NCI-H2081 treated with DMSO at 0.1 percent for 48 hours (cell line): Measurements from ENCODE around the gene AVEN.

Experiments
- DNase-seq: peaks from one replicate; lab custom pipeline; 2025; lab: John Stamatoyannopoulos, UW

AVEN gene

GRCh38 chr15:33985751-33986150 lies 53.3 kb downstream of the AVEN start:
- DNase-seq: no peak

GRCh38 chr15:33985287-33985686 lies 53.7 kb downstream of the AVEN start:
- no peak for DNase-seq

DNA sequence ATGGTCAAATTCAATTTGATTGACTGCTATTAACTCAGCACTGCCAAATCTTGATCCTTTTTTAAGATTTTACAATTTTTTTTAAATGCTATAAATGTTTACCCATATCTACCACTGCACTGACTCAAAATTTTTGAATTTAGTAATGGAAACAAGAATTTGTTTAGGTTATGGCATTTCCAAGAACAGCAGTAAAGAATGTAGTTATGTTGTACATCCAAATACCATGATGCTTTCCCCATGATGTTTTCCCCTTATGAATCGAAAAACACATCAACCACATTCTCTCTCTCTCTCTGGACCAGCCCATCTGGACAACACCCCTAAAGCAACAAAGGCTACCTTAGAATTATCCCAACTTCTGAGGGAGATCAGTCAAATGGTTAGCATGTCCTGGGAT lies 56.5 kb downstream of the AVEN start:
- no peak for DNase-seq

- DNase-seq: no peak
Observed at GRCh38 chr15:33980159-33980558, 58.8 kb downstream of the AVEN start.

GRCh38 chr15:33975022-33975565 lies 63.9 kb downstream of the AVEN start:
- DNase-seq: no peak

DNA sequence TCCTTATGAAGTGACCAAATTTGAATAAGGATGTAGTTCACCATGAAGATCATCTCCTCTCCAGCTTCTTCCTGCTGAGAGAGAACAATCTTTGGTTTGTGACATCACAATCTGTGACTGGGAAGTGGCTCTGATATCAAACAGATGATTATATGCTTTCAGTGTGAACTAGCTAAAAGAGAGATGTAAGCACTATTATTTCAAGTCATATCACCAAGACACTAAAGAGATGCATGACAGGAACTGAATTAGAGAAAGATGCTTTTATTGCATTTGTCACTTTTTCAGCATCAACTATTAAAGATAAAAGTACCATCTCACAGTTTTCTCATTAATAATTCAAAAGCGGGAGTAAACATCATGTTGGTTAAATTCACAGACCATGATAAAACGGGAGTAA lies 67.2 kb downstream of the AVEN start:
- no peak for DNase-seq

GRCh38 chr15:33968821-33969220 lies 70.2 kb downstream of the AVEN start:
- no peak for DNase-seq

DNA sequence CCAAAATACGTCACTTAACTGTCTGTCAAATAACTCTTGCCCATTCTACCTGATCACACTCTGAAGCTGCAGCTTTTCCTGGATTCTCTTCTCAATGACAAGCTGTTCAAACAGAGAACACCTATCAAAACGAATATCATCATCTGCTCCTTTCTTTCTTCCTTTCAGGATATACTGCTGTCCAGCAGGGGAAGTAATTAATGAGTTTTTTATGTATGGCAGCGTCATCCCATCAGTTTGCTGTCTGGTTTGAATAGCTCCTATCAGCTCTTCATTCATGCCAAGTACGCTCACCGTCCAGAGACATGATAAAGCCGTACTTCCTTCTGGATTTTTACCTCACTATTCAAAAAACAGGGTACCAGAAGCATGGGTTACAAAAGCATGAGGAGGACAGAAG lies 70.8 kb downstream of the AVEN start, which contains the start of gene CHRM5:
TSS of gene CHRM5 (plus strand) at position 274 of the 400 bp plus-strand sequence. CDS start 94,221 bp downstream, outside the sequence.
- peak; percentile 20 for DNase-seq

DNA sequence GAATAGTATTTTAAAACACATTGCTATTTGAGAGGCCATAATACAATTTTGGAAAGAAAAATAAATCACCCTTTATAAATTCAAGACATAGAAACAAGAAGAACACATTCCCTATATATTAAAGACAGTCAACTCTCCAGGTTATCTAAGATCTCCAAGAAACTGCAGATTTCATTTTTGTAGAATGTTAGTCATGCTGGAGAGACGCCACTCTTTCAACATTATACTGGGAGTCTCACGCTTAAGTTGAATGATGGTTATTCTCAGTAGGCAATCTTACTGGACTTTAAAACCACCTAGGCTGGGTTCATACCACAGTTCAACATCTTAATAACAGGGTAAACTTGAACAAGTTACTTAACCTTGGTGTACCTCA lies 74.4 kb downstream of the AVEN start:
- no peak for DNase-seq

DNA sequence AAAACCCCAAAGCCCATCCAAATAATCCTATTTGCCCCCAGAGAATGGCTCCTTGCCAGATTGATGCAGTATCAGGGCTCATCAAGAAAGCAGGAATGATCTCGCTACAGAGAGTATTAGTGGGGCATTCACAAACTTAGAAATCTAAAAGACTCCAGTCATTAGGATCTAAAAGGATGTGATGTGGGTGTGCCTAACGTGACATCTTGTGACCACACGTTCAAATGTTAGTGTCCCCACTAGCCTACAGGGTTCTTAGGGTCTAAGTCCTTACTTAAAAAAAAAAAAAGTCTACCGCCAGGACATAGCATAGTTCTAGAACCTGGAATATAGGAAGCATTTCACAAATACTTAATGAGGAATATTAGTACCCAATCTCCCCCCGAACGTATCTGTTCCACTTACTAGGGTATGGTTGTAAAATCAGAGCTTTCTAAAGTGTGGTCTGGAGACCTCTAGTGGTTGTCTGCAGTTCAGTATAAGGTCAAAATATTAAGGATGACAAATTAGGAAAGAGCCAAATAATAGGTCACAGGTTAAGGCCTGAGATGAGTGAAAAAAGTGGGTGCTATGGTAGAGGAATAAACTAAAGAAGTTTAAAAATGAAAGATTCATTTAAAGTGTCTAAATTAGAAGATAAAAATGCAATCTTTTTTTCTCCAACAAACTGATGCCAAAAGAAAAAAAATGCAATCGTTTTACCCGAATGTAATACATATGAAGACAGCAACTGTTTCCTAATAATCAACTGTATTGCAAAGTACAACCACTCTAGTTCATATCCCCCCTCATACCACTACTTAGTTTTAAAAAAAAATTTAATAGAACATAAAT lies 75.0 kb downstream of the AVEN start:
- DNase-seq: no peak

DNA sequence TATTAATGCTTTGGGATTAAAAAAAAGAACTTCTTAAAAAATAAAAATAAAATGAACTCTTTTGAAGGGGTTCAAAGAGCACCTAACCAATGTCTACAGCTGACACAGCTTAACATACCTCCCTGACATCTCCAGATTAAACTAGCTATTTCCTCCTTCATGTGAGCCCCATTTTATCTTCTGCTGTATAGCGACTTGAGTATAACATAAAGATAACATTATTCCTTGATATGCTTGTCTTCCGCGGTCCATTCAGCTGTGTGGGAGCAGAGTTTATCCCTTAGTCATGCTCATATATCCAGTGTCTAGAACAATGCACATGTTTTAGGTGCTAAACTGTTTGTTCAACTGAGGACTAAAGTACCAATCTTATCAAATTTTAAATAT lies 78.5 kb downstream of the AVEN start:
- no peak for DNase-seq

DNA sequence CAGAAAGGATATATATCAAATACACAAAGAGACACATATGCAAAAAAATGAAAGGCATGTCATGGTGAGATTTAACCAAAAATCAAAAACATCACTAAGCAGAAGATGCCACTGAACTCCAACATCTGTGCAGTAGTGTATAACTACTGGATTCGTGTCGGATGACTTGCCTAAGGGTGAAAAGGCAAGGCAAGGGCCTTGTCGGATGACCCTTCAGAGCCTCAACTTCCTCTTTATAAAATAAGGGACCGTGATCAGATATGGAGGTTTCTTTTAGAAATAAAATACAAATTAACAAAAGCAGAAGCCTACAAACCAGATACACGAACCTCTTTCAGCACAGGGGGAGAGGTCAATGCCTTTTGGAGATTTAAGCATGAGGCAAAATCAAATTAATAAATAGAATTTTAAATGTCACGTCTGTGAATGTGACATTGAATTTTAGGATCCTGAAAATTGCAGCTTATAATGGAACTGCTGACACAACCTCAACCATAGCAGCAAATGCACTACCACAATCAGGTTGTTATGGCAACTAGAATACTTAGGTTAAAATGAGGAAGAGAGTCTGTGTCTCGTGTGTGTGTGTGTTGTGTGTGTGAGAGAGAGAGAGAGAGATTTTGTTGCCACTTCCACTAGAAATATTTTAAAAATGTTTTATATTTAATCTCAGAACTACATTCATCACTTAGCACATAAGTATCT lies 79.0 kb downstream of the AVEN start:
- DNase-seq: no peak

- no peak for DNase-seq
Observed at GRCh38 chr15:33956397-33956796, 82.6 kb downstream of the AVEN start.

GRCh38 chr15:33955945-33956344 lies 83.1 kb downstream of the AVEN start:
- DNase-seq: peak; percentile 26

GRCh38 chr15:33946152-33946551 lies 92.9 kb downstream of the AVEN start:
- DNase-seq: no peak

DNA sequence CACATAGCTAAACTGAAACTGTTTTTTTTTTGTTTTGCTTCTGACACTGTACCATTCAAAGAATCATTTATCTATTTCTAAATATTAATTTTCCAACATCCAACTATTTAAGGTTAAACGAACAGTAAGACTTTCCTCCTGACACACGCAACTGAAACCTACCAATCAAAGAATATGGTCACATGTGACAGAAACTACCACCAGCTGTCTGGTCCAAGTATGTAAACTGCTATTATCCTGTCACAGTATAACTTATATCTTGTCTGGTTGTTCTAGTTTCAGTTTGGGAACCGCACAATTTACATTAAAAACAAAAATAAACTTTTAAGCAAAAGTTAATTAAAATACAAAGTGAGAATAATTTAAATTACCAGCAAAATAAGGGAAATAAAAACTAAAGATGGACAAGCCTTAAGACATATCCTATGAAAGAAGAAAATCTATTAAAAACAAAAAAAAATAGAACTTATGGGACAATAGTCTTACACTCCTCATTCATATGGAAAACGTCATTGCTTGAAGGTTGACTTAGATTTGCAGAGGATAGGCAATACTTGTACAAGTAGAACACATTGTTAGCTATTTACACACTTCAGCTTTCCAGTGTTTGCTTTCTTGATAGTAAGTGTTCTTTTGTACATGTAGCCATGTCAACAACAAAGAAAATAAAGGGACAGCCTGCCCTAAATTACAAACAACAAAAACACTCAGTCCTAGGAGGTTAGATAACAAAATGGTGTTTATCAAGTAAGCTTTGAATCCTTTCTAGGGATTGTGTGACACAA lies 97.5 kb downstream of the AVEN start:
- DNase-seq: peak; percentile 11

- DNase-seq: no peak
Observed at GRCh38 chr15:33934921-33935320, 104.1 kb downstream of the AVEN start.

- DNase-seq: no peak
Observed at GRCh38 chr15:33934396-33934795, 104.6 kb downstream of the AVEN start.

- DNase-seq: no peak
Observed at GRCh38 chr15:33932734-33933133, 106.3 kb downstream of the AVEN start.

DNA sequence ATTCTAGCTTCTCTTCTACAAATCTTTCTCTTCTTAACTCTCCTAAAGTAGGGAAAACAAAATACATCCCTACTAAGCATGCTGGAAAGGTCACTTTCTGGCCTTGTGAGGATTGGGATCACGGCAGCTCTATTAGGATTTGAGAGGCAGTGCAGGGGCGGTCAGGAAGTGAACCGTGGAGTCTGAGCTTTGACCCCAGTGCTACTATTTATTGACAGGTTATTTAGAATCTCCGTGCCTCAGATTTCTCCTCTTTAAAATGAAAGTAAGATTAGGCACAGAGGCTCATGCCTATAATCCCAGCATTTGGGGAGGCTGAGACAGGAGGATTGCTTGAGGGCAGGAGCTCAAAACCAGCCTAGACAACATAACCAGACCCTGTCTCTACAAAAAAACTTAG lies 112.7 kb downstream of the AVEN start:
- no peak for DNase-seq

DNA sequence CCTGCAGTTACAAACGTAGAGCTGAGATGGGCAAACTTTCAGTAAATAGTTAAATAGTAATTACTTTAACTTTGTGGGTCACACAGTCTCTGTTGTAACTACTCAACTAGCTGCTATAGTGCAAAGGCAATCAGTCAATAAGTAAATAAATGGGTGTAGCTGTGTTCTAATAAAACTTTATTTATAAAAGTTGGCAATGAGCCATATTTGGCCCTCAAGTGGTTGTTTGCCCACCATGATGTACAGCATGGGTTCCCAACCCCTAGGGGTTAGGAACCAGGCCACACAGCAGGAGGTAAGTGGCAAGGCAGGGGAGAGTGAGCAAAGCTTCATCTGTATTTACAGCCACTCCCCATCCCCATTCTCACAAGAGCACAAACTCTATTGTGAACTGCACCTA lies 115.6 kb downstream of the AVEN start:
- no peak for DNase-seq
